Measurements from ENCODE around the gene RB1.

GRCh38 chr13:48431987-48432615, 128.6 kb downstream of the RB1 start:
- TF ChIP-seq POLR2A (IDR thresholded peaks at IDR 0.05; ENCODE audit: low read depth, low read length): no peak
- no peak for TF ChIP-seq POLR2AphosphoS5 (IDR thresholded peaks at IDR 0.05; ENCODE audit: low read depth, low read length)
- no peak for TF ChIP-seq PAX5 (IDR thresholded peaks at IDR 0.05; ENCODE audit: insufficient read depth, low read length, severe bottlenecking)
- TF ChIP-seq SPI1 (IDR thresholded peaks at IDR 0.05; ENCODE audit: low read depth, low read length): no peak
- TF ChIP-seq TAF1 (IDR thresholded peaks at IDR 0.05; ENCODE audit: low read depth, low read length): no peak
- TF ChIP-seq POU2F2 (IDR thresholded peaks at IDR 0.05; ENCODE audit: low read depth, low read length): no peak
